Stimulated activated CD4-positive, alpha-beta T cell treated with anti-CD3 and anti-CD28 coated beads, Interleukin-1b, Interleukin-23, amount 100 ng/mL, for 4 hours (primary cell): ENCODE data around the gene AKAP6.

Source experiments
- DNase-seq, 2 donors: peaks; one replicate each; pipeline ENCODE4 v3.0.0-alpha.2; 2020; ENCODE audit warnings: low read depth in 2 of 2

Gene AKAP6

DNA sequence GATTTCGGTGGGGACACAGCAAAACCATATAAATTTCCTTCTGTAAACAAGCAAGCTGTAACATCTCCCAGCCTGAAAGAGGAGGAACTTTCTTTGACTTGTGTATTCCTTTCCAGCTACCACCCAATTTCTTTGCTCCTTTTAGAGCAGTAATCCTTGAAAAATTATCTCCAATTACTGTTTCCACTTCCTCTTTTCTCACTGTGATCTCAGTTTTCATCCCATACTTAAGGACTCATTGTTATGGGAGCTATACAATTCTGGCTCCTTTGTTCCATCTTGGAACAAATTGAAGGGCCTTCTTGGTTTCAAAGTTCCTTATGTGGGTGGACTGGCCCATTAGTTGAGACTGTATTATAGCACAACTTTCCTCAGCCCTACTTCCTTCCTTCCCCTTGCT is 152.6 kb downstream of the AKAP6 start:
- DNase-seq = no peak

DNA sequence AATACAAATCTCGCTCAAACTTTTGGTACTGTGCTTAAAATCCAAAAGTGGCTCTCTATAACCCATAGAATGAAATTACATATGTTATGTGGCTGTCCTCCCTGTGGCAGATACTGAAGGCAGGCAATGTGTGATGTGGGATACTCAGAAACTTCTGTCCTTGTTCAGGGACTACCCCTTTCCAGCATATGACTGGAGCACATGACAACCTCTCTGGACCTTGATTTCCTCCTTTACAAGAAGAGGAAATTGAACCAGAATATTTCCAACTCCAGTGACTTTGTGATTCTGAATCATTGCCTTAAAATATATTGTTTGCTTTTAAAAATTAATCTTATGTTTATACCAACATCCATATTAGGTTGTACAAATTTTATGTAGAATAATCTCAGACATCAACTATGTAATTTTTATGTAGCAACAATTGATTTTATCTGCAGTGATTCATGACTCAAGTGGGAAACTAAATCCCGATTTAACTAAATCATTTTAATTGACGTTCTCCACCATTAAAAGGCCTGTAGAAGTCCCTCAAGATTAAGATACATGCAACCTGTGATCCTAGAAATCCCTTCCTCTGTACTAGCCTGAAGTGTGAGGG is 162.4 kb downstream of the AKAP6 start:
- DNase-seq = no peak

DNA sequence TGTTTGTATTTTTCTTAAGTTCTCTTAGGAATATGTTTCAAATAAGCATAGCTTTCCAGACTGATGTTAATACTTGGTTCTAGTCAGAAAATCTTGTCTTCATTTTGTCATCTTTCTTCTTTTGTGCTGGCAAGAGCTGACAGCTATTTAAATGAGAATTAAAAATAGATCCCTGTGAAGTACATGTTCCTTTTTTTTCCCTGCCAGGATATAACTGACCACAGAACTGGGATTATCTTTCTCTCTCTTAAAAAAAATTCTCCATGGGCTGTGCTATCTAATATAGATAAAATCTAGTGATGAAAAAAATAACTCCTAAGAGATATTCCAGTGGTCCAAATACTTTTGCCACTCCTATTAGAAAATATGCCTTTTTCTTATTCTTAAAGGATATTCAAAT is 163.4 kb downstream of the AKAP6 start:
- DNase-seq = no peak

DNA sequence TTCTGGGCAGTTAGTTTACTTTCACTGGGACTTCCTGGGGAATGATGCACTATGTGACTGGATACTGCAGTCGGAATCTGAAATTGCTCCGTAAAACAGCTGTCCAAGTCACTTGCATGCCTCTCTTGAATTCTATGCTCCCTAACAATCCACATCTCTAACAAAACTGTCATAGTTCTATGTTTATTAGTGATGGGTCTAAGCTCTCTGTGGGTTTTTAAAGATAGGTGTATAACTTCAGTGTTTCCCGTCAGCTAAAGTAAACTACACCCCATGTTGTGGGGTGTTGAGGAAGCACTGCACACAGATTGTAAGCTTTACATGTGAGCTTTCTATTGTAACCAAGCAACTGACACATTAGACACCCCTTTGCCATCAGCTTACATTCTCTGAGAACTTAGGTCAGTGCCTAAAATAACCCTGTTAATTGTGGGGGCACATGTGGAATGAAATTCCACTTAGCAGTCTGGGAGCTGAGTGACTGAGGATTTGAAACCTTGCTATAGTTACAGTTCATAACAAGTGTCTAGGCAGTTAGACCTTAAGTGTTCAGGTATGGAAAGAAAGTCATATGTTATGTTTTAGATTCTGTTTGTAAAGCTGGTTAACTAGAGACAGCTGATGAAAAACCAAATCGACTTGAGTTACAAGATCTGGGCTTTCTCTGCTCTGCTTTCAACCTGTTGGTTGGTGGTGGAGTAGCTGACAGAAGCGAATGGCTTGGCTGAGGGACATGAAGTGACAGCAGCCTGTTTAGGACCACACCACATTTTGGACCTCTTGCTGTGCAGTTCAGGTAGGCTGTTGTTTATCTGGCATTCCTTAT is 165.7 kb downstream of the AKAP6 start:
- DNase-seq = no peak

DNA sequence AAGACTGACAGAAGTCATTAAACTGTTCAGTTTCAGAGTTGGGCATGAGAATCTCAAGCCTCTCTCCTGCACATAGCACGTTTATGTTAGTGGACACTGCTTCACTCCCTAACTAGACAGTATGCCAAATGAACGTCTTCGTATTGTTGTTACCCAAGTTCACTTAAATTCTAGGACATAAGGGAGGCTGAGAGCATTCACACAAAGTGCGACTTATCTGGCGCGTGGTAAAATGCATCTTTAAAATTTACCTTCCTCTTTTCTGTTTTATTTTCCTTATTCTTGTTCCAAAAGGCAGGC is 166.3 kb downstream of the AKAP6 start:
- DNase-seq = no peak

DNA sequence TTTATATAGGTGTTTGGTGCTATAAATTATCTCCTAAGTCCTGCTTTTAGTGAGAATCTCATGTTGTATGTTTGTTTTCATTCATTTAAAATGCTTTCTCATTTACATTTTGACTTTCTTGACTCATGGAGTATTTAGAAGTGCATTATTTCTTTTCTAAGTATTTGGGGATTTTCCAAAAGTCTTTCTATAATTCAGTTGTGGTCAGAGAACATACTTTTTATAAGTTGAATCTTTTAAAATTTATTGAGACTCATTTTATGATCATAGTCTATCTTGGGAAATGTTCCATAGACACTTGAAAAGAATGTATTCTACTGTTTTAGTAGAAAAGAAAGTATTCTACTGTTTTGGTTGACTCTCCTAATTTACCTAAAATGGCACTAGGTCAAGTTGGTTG is 168.2 kb downstream of the AKAP6 start:
- DNase-seq = no peak

DNA sequence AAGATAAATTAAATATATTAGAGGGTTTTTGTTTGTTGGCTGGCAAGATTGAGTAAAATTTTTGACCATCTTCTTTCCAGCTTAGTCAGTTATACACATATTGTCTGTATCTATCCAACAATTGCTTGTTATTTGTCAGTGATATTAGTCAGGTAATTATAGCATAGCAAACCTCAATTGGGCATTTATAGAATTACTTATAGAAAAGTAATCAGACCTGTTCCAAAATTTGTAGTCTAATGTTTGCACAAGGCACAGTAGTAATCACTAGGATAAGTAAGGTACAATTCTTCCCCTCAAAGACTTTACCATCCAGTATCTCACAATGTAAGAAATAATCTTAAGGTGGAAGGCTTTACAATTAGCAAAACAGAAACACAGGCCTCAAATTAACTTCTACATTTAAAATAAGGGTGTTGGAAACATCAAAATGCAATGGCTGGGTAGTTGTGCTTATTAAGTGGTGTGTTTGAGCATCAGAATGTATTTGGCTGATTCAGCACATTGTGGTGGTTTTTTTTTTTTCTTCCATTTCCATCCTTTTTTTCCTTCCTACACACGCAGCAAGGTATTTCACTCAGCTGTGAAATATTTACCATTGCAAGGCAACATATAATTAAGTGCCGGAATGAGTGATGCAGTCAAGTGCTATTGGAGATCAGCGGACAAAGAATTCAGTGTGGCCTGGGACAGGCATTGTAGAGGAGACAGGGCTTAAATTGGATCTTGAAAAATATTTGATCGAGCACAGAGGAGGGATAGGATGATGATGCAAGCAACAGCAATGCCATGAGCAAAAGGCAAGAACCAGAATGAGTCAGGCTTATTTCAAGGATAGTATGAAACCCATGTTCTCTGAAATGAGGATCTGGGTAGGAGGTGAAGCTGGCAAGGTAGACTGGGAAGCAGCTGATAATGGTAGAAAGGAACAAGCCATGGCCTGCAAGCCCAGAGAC is 178.2 kb downstream of the AKAP6 start:
- no peak for DNase-seq

DNA sequence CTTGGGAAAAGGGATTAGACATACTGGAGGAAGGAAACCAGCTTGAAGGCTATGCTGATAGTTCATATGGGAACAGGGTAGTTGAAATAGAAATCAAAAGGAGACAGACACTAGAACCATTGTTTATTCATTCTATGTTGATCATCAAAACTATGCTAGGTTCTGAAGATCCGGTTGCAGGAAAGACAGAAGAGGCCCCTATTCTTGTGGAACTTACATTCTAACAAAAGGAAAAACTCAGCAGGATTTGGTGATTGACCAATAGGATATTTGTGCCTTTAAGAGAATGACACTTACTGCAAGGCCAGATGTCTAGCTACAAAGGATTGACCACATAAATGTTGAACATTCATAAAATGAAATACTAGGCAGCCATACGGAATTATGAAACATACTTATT is 179.2 kb downstream of the AKAP6 start:
- no peak for DNase-seq

DNA sequence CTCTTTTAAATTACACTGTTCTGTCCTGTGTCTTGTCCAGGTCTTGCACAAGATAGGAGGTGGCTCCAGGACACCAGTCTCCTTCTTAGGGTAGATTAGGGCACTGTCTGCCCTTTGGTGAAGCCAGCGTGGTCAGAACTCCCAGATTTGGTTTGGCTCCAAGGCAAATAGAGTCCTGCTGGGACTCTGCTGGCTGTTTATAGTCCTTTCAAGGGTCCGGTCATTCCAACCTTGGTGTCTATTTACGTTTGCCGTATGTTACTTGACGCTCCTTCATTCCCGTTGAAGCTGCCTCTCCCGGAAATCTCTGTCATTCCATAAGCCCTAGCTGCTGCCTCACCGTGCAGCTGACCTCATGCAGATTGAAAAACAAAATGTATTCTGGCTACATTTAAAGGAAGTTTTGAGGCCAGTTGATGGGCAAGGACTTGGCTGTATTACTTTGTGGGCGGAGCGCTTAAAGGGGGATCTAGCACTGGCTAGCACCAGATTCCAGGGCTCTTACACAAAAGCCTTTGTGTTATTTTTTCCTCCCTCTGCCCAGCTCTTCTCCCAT is 180.6 kb downstream of the AKAP6 start:
- no peak for DNase-seq

DNA sequence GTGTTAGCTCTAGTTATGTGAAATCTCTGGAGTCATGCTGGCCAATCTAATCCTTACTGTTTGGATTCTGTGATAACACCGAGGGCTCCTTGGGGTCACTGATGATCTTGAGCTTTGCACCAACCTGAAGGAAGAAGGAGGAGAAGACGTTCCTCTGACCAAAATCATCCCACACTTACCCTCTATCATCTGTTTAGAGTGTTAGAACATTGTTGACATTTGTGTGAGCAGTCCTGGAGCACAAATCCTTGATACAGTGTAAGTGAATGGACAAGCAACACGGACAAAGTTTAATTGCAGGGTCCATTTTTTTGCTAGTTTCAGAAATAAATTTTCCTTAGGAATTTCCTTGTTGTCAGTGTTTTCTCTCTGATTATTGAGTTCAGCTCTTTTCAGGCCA is 181.7 kb downstream of the AKAP6 start:
- DNase-seq = no peak

DNA sequence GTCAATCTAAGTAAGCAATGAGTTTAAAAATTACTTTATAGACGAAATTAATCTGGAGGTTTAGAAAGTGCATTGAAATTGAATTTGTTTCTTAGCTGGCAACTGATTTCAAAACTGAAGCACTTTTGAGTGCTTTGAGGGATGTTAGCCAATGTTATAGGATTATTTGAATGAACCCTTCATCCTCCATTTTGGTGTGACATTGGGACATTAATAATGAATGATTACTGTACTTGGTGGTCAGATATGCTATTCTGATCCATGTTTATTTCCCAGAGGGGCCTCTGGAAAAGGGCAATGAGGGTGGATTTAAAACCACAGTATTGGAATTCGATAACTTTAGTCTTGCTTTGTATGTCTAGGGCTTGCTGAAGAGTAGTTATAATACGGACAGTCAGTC is 183.2 kb downstream of the AKAP6 start:
- DNase-seq = no peak

DNA sequence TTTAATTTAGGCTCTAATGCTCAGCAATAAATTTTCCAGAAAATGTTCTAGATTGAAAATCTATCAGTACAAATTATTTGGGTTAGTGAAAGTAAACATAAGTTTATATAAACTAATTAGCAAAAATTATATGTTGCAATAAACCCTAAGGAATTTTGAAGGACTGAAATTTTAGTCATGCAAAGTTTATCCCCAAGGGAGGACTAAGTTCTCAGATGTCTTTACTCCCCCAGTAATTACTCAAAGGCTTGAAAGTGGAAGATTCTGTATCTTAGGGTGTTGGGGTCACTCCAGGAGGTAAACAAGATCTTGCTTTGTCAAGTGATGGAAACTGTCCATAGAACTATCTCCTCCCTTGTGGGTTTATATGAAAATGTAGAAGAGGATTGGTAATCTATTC is 183.7 kb downstream of the AKAP6 start:
- no peak for DNase-seq

DNA sequence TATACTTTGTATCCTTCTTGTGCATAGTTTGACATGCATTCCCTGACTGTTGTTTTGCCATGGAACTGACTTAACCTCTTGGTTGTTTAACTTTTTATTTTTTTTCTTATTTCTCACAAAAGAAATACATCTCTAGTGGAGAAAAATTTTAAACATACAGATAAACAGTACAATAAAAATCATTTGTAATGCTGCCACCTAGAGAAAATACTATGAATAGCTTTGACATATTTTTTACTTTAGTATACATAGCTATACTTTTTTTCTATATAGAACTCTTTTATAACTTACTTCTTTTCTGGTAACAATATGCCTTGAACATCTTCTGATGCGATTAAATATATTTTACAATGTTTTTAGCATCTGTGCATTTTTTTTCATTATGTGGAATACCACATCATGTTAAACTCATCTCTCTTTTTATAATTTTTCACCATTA is 184.5 kb downstream of the AKAP6 start:
- no peak for DNase-seq

DNA sequence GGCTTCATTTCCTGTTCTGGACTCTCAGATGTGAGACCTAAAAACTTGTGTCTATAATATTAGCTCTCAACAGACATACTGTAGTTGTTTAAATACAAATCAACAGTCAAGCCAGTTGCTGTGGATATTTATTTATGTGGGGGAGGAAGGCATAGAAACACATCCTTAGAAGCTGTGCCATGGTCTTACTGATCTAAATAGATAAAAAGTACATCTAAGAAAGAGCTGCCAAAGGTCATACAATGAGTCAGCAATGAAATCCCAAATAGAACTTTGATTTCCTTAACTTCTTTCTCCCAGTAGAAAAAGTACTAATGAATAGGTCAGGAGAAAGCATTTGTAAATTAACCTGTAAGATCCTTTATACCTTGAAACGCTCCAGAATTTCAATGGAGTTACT is 185.1 kb downstream of the AKAP6 start:
- DNase-seq = no peak

DNA sequence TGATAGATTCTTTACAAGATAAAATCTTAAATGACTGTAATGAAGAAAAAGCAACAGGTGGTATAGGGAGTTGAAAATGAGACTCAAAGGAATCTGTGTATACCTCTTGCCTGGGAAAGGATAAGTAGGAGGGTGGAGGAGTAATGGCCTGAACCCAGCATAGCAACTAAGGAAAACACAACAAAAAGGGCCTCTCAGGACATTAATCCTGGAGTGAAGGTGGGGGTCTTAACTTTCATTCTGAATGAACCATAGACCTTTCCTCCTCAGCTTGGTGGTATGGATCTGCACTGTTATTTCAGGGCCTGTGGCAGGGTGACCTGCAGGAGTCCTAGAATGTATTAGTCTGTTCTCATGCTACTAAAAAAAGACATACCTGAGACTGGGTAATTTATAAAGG is 185.6 kb downstream of the AKAP6 start:
- DNase-seq = no peak

DNA sequence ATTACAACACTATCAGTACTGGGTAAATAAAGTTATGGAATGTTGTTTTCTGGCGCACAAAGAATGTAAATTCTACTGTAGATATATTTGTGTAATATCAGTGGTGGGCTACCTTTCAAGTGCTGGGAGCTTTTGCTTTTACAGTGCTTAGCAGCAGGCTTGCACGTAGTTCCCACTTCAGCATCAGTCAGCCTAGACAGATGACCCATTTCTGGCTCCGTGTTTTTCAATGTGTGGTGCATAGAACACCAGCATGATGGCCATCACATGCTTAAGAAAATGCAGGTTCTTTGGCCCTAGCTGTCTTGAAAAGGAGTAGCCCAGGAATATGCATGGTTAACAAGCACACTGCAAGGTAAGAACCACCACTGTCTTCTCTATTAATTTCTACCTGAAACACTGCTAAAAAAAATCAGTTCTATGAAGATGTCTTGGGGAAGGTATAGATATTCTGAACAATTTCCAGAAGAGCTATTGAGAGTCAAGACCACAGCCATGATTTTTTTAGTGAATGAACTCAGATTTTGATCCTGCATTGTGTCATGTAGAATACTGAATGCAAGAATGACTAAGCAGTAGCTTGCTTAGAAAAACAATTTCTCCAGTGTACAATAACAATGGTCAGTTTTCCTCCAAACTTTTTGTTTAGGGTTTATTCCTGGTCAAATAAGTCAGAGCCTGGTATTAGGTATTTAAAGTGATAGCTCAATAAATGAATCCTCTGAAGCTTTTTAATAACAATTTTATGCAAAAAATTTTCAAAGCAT is 195.7 kb downstream of the AKAP6 start:
- no peak for DNase-seq

DNA sequence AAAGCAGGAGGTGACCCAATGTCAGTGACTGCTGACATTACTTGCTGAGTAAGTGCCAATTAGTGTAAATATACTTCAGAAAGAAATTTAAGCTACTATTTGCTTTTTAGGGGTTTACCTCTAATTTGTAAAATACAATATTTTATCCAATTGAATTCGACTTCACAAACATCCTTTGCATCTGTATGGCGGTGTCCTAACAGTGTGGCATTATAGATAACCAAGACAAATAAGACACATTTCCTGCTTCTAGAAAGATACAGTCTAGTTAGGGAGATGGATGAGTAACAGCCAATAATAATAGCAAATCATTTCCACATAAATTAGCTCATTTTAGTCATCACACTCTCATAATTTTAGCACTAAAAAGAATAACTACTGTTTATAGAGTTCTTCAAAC is 196.5 kb downstream of the AKAP6 start:
- DNase-seq = no peak

DNA sequence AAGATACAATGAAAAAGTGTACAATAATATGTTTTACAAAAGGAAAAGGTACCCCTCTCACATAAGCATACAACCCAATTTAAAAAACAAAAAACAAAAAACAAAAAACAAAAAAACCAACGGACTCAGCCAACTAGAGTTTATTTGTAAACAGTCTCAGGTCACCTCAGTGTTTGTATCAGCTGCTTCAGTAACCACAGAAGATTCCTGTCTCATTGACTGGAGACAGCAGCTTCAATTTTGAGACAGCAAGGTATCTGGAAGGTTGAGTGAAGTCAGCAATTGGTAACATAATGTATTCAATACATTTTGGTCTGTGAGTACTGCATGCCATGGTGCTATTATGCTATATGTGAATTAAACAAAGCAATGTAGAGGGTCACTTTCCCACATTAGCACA is 201.7 kb downstream of the AKAP6 start:
- DNase-seq = no peak

DNA sequence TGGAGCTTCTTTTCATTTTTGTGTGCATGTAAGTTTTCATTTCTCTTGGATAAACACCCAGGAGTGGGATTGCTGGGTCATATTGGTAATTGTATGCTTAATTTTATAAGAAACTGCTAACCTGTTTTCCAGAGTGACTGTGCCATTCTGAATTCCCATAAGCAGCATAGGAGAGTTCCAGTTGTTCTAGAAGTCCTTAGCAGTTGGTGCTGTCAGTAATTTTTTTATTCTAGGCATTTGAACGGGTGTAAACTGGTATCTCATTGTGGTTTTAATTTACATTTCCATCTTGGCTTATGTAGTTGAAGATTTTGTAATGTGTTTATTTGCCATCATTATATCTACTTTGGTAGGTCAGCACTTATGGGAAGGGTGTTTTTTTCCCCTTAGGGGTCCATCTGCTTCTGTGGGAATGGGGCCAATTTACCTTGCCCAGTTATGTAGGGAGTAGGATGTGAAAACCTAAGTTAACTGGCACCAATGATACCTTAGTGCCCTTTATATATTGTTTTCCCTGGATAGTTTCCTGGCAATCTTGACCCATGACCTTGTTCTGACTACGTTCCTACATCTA is 202.9 kb downstream of the AKAP6 start:
- no peak for DNase-seq

DNA sequence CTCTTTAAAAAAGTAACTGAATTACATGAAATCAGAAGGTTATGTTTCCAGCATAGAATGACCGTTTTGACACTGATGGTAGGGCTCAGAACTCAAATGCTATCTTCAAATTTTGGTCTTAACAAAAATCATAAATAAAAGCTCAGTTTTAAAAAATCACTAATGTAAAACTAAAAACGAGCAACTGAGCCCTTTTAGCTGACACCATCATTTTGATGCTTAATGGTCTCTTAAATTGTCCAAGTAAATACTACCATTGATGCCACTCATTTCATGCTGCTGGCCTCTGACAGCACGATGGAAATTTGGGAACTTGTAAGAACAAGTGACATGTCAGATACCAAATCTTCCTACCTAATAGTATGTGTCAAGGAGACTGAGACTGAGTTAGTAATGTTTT is 205.0 kb downstream of the AKAP6 start:
- no peak for DNase-seq

DNA sequence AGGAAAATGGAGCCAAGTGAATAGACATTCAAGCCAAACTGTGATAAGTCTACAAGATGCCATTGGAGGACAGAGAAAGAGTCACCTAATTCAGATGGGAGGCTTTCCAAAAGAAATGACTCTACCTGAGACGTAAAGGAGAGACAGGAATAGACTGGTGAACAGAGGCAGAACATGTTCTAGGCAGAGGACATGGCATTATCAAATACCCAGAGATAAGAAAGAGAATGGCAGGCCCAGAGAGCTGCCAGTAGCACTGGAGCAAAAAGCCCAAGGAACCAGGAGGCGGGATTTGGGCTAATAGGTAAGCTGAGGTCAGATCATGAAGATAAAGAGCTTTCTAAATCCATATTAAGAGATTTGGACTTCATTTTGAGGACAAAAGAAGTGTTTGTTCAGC is 207.1 kb downstream of the AKAP6 start:
- DNase-seq = no peak
